Stimulated activated CD4-positive, alpha-beta T cell treated with anti-CD3 and anti-CD28 coated beads, Interleukin-1b, Interleukin-23, amount 100 ng/mL, for 4 hours (primary cell): ENCODE results near the gene PRKCE.
"Not testable (repeated sequence)": the region's sequence is repeated elsewhere in the genome, so short reads cannot be mapped to it uniquely, and the experiment has no call there.

Experiments
- DNase-seq, 2 donors: peaks; one replicate each; pipeline ENCODE4 v3.0.0-alpha.2; 2020; ENCODE audit warnings: low read depth in 2 of 2

PRKCE gene

DNA sequence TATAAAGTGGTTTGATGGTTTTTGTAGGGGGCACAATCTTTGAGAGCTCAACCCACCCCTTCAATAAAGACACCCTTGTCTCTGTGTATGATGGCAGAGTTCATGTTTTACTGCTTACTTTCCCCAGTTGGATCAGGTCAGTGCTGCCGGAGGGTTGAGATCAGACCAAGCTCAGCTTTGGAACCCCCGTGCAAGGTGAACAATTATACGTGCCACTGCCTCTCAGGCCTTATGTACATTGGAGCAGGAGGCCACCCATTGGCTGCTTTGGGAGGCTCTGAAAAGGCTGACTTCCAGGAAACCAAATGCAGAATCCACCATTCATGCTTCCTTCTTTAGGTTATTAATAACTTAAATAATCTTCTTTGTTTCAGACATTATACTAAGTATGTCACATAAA, 542.4 kb downstream of the PRKCE start:
- no peak for DNase-seq

DNA sequence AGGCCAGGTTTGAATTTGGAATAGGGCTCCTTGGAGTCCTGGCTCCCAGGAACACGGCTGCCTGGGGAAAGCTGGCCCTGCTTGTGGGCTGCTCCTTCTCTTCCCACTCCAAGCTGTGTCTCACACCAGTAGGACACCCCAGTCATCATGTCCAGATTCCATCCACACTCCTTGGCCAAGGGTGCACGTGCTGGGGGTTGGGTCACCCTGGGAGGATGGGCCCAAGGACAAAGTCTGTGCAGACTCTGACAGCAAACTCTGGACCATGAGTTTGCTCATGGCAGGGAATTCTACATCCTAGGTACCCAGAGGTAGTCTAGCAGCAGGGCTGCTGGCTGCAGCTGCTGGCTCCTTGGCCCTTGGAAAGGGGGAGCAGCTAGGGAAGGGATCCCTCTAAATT, 543.4 kb downstream of the PRKCE start:
- DNase-seq, result no peak

DNA sequence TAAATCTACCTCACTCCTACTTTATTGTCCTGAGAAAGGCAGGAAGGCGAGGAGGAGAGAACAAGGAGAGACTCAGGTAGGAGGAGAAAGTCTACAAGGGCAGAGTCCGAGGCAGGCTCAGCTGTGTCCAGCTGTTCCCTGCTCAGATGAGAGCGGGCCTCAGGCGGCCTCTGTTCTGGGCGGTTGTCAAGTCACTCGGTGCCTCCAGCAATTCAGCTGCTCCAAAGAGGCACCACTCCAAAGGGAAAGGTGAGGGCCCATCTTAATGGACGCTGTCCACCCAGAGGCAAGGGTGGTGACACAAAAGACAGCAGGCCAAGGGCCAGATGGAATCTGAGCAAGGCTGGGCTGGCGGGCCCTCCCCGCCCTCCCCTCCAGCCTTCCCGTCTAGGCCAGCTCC, 544.3 kb downstream of the PRKCE start:
- no peak for DNase-seq

DNA sequence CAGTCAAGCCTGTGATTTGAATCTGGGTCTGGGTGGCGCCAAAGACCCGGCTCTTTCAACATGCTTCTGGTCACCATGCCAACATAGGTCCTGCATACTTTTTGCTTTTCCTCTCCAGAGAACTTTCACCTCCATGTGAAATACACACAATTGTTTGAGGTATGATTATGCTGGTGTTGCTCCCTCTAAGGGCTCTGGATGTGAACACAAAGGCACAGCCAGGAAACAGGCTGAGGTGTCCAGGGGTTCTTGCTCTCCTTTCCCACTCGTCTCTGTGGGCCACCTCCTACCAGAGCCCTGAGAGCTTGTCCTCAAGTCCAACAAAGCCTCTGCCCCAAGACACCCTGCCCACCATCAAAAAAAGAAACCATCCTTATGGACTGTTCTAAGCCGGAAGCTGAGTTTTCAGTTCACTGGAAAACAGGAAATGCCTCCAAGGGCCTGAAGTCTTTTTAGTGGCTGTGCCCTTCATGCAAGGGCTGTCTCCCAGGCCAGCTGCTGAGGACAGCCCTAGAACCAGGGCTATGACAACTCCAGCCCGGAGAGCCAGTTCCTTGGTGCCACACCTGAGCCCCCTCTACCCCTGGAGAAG, 545.5 kb downstream of the PRKCE start:
- no peak for DNase-seq

DNA sequence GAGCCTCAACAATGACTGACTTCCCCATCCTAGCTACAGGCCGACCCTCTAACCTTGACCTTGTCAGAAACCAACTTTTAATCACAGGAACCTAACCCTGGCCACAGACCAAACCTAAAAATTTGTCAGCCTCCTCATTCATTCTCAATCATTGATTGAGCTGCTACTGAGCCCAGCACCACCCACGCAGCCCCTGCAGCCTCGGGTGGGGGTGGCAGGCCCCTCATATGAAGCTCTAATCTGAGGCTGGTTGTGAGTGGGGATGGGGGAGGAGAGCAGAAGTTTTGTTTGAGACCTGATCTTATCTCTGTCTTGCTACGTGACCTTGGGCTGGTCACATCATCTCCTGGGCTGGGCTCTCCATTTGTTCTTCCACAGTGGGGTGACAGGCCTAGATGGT, 546.2 kb downstream of the PRKCE start:
- DNase-seq, result no peak

DNA sequence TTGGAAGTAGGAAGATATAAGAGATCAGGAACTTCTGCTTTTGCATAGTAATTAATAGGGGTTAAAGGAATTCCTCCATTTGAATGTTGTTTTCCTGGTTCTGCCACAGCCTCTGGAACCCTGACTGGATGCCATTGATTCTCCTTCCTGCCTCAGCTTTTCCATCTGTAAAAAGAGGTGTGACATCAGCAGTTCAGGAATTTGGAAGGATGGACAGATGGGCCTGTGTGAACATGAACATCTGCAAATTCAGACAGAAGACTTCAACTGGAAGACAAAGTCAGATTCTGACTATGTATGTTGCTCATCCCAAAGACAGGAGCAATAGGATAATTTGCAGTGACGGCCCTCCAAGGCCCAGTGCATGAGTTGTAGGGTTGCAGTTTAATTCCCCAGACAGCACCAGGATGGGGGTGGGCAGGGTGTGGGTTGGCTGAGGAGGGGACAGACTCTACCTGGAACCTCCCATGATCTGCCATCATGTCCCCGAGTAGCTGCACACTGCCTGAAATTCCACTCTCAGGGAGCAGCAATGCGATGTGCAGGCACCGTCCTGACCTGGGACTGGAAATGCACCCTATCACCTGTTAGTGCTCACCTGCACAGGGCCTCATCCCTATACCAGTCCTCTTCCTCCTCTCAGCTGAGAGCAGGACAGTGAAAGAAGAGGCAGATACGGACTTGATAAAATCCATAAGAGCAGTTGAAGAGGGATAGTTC, 546.8 kb downstream of the PRKCE start:
- no peak for DNase-seq

DNA sequence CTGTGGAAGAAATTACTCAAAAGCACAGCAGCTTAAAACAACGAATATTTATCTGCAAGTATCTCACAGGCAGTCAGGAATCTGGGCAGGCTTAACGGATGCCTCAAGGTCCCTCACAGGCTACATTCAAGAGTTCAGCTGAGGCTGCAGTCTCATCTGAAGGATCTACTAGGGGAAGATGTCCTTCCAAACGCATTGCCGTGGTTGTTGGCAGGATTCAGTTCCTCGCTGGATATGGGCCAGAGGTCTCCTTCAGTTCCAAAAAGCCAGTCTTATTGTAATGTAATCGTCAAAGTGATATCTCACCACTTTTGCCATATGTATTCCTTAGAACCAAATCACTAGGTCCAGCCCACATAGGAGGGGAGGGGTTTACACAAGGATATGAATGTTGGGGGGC, 547.5 kb downstream of the PRKCE start:
- DNase-seq, result no peak

DNA sequence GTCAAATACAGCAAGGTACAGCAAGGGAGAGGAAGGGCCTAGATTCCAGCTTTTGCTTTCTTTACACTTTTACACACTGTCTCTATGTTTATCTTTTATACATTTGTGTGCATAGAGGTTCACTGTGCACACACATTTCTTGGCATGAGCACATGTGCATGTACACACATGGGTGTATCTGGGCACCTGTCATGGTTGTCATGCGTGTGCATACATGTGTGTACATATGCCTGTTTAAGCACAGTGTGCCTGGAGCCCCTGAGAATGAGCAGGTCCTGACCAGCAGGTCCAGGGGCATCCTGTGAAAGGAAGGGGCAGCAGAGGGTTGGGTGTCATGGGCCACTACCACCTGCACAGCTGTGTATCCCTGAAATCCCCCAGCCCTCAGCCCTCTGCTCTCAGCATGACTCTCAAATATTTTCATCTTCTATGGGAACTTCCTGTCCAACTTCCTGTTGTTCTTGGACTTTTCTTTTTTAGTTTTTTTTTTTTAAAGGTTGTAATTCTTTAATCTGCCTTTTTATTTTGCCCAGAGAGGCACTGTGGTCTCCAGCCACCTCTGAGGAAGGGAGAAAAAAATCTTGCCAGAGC, 548.7 kb downstream of the PRKCE start:
- DNase-seq, result no peak

DNA sequence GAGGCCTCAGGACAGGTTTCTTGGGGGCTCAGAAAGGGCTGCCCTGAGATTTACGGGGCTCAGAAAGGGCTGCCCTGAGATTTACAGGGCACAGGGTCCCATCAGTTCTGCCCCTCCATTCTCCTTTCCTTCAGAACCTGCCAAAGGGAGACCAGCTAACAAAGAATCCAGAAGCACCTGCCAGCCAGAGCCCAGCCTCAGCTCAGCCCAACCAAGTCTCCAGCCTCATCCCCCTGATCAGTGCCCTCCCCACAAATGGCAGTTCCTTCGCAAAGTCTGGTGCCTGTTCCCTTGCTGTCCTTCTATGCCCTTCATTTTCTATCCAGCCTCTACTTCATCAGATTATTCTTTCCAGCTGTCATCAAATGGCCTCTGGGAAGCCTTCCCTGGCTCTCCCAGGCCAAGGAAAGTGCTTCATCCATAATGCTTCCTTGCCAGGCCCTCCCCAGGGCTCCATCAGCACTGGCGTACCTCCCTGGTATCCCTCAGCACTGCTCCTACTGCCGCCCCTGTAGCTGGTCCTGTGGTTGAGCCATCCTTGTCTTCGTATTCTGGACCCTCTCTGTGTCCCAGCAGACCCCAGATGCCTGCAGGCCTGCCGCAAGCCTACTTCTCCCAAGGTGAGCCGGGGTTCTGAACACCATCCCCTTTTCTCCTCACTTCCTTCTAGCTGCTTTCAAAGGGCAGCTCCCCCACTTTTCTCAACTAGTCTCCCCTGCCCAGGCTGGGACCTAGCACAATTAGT, 549.6 kb downstream of the PRKCE start:
- no peak for DNase-seq

DNA sequence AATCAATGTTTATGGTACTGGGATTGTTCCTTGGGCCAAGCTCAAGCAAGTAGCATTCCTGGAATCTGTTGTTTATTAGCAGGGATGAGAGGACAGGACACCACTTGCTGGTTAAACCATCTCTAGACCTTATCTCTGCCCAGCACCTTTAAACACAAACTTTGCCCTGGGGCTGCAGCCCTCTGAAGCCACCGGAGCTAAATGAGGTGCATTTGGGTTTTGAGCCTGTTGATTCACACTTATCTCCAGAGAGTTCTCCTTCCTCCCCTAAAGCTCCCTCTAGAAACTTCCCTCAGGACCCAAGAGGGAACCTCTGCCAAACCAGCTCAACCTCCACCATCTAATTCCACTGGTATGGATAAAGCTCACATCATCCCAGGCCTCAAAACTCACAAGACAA, 551.0 kb downstream of the PRKCE start:
- DNase-seq, result no peak

DNA sequence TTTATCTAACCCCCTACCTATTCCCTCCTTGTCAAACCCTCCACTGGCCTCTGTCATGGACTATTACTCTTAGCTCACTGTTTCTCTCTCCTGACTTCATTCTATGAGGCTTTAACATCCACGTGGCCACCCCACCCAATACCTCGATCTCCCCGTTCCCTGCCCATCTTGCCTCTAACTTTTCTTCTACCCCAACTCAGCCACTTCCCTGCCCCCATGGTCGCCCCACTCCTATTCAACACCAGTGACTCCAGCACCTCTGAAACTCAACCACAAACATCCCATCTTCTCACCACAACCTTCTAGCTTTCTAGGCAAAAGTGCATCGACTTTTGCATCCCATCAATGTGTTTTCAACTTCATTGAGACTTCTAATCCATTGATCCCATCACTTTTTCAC, 551.5 kb downstream of the PRKCE start:
- no peak for DNase-seq

DNA sequence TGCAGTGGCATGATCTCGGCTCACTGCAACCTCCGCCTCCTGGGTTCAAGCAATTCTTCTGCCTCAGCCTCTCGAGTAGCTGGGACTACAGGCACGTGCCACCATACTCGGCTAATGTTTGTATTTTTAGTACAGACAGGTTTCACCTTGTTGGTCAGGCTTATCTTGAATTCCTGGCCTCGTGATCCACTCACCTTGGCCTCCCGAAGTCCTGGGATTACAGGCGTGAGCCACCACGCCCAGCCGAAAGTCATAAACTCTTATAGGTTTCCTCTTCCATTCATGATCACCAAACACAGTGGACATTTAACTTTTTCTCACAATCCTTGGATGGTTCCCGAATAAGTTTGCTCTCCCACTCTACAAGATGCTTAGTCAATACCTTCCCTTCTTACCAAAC, 552.2 kb downstream of the PRKCE start:
- DNase-seq, result not testable (repeated sequence)

DNA sequence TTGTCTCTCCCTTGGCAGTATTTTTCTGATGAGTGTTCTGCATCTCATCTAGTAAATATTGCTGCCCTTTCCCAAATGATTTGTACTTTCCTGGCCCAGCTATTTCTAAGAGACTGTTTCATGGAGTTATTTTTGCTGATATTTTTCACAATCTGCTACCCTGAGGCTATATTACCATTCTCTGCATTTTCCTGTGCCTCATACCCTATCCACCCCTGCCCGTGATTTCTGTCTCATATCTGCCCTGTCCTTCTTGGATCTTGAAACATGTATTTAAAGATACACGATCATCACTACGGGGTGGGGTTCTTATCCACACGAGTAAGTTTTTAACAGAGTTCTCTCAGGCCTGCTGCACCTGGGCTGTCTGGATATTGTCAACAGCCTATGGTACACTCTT, 556.1 kb downstream of the PRKCE start:
- no peak for DNase-seq

DNA sequence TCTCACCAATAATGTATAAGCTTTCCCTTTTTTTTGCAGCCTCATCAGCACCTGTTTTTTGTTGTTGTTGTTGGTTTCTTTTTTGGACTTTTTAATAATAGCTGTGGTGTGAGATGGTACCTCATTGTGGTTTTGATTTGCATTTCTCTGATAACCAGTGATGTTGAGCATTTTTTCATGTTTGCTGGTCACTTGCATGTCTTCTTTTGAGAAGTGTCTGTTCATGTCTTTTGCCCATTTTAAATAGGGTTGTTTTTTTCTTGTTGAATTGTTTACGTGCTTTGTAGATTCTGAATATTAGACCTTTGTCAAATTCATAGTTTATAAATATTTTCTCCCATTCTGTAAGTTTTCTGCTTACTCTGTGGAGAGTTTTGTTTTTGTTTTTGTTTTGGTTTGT, 557.3 kb downstream of the PRKCE start:
- DNase-seq, result no peak

DNA sequence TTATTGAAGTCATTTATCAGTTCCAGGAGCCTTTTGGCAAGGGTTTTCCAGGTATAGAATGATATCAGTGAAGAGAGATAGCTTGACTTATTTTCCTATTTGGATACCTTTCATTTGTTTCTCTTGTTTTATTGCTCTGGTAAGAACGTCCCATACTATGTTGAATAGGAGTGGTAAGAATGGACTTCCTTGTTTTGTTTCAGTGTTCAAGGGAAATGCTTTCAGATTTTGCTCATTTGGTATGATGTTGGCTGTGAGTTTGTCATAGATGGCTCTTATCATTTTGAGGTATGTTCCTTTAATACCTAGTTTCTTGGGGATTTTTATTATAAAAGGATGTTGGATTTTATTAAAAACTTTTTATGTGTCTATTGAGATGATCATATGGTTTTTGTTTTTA, 558.6 kb downstream of the PRKCE start:
- DNase-seq, result no peak

DNA sequence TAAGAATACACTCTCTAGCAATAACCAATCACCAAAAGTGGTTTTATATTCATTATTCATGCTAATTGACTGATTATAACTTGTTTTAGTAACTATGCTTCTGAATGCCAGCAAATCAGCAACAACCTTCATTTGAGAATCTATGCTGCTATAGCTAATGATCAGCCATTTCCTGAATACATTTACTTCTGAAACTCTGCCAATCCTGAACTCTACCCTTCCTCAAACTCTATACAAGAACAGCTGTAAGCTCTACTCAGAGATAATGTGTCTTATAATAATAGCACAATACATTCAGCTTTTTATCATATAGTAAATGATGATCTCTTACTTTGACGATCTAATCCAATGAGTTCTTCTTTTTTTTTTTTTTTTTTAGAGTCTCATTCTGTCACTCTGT, 560.0 kb downstream of the PRKCE start:
- no peak for DNase-seq

DNA sequence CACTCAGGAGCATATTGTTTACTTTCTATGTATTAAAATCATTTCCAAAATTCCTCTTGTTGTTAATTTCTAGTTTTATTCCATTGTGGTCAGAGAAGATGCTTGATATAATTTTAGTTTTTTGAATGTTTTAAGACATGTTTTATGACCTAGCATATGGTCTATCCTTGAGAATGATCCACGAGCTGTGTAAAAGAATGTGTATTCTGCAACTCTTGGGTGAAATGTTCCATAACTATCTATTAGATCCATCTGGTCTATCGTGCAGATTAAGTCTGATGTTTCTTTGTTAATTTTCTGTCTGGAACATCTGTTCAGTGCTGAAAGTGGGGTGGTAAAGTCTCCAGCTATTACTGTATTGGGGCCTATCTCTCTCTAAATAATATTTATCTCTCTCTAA, 562.4 kb downstream of the PRKCE start:
- DNase-seq, result no peak

DNA sequence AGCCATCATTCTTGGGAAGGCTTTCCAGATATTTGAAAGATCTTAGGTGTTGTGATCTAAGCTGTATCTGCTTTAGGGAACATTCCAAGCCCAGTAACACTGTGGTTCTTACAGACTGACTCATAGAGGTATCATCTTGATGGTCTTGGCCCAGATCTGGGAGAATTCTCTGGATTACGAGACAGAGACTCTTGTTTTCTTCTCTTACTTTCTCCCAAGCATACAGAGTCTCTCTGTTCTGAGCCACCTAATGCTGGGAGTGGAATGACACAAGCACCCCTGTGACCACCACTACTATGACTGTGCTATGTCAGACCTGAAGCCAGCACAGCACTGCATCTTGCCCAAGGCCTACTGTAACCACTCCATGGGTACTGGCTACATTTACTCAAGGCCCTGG, 564.7 kb downstream of the PRKCE start:
- no peak for DNase-seq

DNA sequence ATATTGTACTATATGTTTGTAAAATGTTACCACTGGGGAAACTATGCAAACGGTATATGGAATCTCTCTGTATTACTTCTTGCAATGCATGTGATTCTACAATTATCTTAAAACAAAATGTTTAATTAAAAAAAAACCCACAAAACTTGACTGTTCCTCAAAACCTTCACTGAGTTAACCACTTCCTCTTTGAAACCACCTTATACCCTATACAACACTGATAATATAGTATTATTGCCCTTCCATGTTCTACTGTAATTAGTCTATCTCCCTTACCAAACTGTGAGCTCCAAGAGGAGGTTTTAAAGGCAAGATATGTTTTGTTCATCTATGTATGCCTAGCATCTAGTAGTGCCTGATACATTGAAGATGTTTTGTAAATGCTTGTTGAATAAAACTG, 572.0 kb downstream of the PRKCE start:
- DNase-seq, result not testable (repeated sequence)

DNA sequence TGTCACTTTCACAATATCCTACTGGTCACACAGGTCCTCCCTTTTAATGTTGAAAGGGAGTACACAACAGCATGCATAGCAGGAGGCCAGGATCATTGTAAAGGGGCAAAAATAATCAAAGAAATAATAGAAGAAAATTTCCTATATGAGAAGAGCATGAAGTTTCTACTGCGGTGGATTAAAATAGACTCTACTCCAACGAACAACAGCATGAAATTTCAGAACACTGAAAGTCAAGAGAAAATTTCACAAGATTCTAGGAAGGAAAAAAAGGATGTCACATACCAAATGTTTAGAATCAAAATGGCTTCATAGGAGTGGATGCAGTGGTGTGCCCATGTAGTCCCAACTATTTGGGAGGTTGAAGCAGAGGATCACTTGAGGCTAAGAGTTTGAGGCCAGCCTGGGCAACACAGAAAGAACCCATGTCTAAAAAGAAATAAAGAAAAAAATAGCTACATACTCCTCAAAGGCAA, 573.7 kb downstream of the PRKCE start:
- DNase-seq, result no peak

DNA sequence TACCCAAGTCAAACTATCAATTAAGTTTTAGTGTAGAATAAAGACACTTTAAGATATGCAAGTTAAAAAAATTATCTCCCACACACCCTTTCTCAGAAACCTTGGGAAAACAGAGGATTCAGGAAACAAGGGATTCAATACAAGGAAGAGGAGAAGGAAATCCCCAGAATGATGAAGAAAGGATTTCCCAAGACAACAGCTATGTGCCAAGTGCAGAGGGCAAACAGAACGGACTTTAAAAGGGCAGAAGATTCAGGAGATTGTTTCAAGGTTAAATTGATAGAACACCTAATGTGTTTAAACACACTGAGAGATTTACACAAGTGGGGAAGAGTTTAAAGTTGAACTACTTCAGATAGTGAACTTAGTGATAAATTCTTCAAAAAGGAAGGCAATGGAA, 574.3 kb downstream of the PRKCE start:
- DNase-seq, result no peak

DNA sequence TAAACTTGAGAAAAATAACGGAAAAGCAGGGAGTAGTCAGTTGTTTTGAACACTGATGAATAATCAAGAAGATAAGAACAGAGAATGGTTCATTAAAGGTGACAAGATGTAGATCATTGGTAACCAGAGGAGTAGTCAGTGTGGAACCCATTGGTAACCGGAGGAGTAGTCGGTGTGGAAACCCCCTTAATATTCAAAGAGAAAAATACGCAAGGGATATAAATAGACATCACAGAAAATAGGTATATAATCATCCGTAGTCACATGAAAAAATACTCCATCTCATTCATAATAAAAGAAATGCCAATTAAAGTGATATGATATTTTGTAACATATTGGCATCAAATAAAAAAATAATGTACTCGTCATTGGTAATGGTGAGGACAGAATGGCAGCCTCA, 575.1 kb downstream of the PRKCE start:
- no peak for DNase-seq

DNA sequence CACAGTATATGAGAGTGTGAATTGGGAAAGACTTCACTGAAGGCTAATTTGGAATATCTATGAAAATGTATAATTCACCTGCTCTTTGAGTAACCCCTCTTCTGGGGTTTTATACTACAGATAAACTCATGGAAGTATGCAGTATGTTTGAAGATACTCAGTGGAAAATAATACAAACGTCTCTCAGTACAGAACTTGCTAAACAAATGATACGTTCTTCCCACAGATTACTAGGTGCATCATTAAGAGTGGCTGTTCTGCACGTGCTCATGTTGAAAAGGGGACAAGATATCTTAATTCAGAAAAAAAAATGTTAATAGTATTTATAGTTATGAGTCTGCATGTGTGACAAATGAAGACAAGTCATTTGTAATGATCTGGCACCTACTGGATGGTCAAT, 575.5 kb downstream of the PRKCE start:
- no peak for DNase-seq
